OCI-M1 (cell line): Measurements from ENCODE around the gene CDNF.

Experiments used
- DNase-seq: peaks from one replicate; lab custom pipeline; 2025; lab: John Stamatoyannopoulos, UW

Gene CDNF

GRCh38 chr10:14787938-14788337 lies 49.9 kb downstream of the CDNF start:
- DNase-seq, result no peak

DNA sequence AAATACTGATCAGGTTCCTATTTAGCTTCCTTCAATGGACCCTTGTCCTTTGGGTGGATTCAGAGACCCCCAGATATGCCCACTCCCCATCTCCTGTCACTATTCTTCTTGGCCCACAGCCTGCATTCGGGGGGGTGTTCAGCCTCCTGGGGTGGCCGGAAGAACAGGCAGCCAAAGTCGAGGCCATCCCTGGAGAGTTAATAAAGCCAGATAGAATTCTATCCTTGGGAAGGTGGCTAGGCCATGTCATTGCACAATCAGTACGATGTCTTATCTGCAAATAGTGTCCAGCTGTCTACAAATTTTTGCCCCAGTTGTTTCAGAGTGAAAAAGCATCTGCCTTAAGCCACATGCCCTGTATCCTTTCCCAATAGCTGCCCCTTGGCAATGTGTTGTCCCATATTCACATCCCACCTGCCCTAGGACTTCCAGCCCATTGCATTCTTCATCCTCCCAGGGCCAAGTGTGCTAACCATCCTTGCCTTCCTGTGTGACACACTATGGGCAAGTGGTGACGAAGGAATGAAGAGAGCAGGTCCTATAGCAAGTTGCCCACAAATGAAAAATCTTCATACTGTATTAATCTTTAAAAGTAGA lies 53.3 kb downstream of the CDNF start:
- no peak for DNase-seq

DNA sequence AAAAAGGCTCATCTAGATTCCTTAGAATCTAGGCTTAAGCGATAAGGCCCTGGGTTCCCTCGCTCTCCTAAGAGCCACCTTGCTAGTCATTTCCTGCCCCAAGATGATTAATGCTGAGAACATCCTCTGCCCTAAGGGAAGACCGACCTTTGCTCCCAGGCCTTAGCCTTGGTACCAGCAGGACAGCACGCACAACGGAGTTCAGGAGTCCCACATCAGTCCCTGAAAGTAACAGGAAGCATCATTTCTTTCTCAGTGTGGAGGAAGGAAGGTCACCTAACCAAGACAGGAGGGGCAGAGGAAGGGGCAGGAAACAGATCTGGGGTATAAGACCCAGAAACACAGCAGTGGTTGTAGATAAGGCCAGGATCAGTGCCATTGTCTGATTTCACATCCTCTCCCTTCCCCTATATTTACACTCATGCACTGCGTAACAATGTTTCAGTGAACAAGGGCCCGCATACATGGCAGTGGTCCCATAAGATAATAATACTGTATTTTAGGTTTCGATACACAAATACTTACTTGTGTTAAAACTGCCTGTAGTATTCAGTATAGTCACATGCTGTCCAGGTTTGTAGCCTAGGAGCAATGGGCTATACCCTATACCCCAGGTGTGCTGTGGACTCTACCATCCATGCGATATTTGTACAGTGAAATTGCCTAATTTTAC lies 55.0 kb downstream of the CDNF start:
- no peak for DNase-seq

GRCh38 chr10:14781763-14782162 lies 56.1 kb downstream of the CDNF start:
- no peak for DNase-seq

GRCh38 chr10:14779001-14779651 lies 58.7 kb downstream of the CDNF start:
- DNase-seq, result no peak

DNA sequence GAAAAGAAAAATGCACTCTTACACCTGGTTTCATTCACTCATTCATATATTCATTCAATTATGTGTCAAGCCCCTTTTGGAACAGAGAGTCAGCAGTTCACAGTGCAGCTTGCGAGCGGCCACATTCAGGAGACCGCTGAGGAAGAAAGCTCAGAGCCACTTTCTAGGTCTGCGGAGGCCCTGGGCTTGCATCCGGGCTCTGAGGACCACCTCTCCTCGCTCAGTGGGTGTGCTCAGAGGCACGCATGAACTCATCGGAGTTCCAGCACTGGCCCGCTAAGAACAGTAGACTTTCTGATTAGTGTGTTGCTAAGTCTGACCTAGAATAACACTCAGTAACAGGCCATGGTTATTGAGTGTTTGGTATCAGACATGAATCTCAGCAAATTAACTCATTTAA lies 61.3 kb downstream of the CDNF start:
- DNase-seq, result no peak

- DNase-seq, result no peak
Observed at GRCh38 chr10:14775656-14776055, 62.2 kb downstream of the CDNF start.

- no peak for DNase-seq
Observed at GRCh38 chr10:14774797-14775196, 63.0 kb downstream of the CDNF start, which contains the start of gene FAM107B. FAM107B (minus strand) TSS chr10:14774897; CDS start chr10:14774663, 234 bp downstream.

DNA sequence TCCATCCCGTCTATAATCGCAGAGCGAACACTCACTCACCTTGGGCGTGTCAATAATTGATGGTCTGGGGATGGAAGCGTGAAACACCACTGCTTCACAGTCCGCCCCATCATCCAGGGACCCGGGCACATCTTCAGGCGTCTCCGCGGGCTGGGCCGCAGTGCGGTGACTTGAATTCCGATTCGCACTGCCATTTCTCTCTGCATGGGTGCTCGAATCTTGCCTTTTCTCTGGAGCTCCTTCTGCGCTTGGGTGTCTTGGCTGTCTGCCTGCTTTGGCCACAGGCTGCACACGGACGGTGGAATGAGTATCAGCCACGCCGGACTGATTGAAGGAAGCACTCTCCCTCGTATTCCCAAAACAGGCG lies 63.6 kb downstream of the CDNF start:
- no peak for DNase-seq

DNA sequence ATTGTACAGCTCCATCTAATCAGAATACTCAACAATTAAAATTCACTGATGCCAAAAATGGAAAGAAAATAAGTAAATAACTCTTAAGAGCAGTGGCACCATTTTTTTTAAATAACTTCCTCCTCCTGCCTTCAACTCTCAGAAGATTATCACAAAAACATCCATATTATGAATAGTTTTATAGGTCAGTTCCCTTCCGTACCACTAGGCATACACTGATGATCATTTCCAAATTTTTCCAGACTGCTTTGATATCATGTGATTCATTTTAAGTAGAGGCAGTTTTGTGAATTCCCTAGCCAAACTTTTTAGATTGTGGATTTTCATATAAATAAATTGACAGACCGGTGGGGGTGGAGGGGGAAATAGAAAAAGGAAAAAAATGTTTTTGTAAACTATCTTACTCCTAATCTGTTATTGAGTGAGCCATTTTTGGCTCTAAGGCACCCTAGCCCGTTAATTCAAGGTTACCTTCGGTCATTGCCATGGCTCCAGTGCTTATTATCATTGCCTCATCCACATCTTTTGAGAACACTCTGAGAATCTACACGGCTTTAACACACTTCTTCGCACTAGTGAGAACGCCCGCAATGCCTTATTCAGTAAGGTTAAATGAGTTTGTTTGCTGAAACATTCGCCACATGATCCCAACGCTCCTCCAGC lies 64.2 kb downstream of the CDNF start:
- DNase-seq, result no peak

GRCh38 chr10:14772399-14772798 lies 65.4 kb downstream of the CDNF start:
- DNase-seq, result no peak

GRCh38 chr10:14770927-14771326 lies 66.9 kb downstream of the CDNF start:
- no peak for DNase-seq
